SH-SY5Y (cell line): ENCODE results near the gene KCTD1.

Experiments
- GATA2 ChIP-seq: IDR thresholded peaks from 2 replicates; pipeline ENCODE4 v1.6.1; 2011; ENCODE audit warnings: mild to moderate bottlenecking, low read depth, low read length
- GATA3 ChIP-seq: IDR thresholded peaks from 2 replicates; pipeline ENCODE4 v1.6.1; 2011; ENCODE audit warnings: low read depth, mild to moderate bottlenecking, low read length, moderate library complexity

The KCTD1 gene

DNA sequence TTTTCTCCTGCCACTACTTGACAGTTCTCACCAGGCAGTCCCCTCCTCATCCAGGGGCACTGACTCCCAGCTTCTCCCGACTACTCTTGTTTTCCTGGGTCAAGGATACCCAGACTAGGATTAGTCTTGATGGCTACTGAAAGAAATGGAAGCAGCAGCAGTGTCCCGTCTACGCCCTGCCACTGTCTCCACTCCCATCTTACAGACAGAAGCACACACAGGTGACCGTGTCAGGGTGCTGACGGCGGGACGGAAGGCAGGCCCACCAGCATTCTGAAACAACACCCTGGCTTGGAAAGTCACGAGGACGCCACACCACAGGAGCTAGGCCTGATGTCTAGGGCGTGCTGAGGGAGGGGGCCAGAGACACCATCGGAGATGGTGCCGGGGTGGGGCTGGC lies 82.9 kb downstream of the KCTD1 start:
- TF ChIP-seq GATA2 (no peak), GATA3 (no peak)

DNA sequence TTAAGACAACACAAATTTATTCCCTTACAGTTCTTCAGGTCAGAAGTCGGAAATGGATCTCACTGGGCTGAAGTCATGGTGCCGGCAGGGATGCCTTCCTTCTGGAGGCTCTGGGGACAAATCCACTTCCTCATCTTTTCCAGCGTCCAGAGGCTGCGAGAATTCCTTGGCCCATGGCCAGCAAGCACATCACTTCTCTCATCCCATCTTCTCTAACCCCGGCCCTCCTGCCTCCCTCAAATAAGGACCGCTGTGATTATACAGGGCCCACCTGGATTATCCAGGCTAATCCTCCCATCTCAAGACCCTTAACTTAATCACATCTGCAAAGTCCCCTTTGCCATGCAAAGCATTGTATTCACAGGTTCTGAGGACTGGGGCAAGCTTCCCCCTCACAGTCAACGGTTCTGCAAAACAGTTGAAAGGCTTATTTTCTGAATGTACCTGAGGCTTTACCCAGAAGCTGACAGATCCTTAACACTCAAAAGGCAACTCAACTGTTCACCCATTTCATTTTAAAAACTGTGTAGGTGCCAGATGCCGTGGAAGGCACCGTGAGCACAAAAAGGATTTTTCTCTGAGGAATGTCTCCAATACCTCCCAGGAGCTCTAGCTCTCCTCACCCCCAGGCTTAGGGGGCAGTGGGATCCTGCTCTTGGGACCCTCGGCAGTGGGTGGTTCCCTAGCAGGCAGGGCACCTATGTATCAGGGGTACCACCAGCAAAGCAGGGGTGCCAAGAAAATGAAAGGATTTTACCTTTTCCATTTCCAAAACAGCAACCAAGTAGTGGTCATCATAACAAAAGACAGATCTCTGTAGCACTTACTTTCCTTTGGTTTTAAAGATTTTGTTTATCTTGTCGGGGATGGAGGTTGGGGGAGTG lies 84.0 kb downstream of the KCTD1 start:
- TF ChIP-seq GATA3 (no peak), GATA2 (no peak)

DNA sequence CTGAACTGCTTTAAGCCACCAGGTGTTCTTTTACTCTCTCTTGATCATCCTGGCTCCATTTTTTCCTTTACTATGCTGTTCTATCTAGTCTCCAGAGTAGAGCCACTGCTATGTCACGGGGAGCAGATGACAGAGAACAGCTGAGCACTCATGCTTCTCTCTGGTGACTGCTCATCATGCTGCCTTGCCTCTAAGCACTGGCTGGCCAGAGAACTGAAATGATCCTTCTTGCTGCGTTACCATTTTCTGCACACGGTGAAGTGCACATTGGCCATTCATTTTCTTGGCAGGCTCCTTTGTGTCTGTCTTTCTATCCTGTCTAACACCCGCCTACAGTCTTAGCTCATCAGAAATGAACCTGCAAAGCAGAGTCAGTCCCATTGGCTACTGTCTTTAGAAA lies 86.0 kb downstream of the KCTD1 start:
- TF ChIP-seq GATA2 (no peak), GATA3 (no peak)

DNA sequence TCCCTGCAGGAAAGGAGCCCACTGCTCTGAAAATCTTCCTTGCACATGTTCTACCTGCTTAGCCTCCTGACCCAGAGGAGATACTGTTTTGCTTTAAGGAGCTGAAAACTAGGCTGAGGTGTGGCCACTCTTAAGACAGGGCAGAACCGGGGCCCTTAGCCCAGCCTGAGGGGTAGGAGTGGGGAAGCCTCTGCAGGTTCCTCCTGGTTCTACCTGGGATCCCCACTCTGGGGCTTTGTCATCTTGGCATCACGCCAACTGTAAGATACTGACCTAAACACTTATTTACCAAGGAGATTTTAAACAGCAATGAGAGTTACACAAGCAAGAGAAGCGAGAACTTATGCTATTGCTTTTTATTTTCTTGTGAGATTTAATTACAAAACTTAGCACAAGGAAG lies 86.9 kb downstream of the KCTD1 start:
- TF ChIP-seq GATA2 = no peak

DNA sequence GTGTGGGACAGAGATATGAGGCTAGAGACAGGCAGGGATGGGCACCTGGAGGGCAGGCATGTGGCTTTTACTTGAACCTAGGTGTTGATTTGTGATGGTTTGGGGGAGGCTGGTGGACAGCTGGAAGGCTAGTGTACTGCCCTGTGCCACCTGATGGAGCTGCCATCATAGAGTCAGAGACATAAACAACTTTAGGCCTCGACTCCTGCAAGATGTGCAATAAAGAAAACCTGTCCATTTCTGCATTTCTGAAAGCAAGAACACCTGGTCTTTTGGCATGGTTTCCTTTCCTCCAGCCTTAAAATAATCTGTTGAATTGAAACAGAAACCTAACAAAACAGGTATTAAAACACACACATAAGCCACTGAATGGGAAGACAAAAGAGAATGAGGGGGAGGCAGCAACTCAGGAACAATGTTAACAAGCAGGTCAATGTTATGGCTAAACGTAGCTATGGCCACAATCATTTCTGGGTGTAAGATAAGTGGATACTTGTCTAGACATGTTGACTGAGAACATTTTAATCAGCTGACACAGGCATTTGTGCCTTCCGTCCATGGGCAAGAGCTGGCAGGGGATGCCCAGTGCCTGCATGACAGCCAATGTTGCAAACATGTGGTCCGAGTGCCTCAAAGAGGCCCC lies 87.8 kb downstream of the KCTD1 start:
- TF ChIP-seq GATA3 (no peak), GATA2 (no peak)

DNA sequence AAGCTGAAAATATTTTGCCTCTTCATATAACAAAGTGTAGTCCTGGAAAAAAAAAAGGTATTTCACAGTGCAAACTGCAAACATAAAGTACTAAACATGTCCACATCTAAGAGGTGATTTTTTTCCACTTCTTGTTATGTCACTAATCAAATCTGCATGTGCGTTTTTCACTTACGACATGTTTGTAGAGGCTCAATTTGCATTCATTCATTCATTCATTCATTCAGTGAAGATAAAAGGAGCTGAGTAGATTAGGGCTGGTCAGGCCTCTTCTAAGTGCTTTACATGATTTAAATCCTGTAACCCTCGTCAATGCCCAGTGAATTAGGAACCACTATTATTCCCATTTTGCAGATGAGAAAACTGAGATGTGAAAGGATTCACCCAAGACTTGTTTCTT lies 88.5 kb downstream of the KCTD1 start:
- no peak for TF ChIP-seq GATA3
- TF ChIP-seq GATA2 = no peak

DNA sequence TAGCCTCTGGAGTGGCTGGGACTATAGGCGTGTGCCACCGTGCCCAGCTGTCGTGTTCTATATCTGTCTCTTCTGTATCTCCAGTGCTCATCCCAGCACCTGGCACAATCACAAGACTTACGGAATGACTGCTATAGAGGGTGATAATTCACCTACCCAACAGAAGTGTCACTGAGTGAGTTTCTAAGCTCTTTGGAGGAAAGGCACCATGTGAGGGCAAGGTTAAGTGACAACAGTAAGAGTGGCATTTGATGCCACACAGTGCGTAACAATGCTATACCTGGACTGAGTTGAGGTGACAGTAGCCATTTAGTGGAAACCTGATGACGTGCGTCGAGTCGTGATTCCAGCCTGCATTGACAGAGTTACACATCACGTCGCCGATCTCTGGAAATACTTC lies 89.0 kb downstream of the KCTD1 start:
- TF ChIP-seq GATA2 (no peak), GATA3 (no peak)

DNA sequence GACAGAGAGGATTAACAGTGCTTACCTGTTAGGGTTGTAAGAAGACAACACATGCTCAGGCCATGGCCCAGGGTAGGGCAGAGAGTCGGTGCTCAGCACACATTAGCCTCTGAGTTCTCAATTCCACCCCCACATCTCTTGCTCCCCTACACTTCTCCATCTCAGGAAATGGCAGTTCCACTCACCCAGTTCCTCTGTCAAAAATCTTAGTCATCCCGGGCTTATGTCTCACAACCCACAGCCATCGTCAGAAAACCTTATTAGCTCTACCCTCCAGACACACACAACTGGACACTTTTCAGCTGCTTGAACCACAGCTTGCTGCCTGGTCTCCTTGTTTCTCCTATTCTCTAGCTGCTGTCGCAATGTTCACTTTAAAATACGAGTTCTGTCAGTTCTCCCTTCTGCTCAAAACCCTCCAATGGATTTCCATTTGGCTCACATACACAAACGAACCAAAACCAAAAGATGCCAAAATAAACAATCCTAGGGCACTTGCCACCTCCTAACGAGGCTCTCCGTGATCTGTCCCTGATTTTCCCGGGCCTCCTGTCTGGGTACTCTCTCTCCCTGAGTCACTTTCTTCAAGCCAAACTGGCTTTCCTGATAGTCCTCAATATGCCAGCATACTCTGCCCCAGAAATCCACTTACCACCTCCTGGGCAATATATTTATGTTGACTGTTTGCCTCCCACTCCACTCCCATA lies 89.7 kb downstream of the KCTD1 start:
- TF ChIP-seq GATA3 = no peak
- no peak for TF ChIP-seq GATA2

DNA sequence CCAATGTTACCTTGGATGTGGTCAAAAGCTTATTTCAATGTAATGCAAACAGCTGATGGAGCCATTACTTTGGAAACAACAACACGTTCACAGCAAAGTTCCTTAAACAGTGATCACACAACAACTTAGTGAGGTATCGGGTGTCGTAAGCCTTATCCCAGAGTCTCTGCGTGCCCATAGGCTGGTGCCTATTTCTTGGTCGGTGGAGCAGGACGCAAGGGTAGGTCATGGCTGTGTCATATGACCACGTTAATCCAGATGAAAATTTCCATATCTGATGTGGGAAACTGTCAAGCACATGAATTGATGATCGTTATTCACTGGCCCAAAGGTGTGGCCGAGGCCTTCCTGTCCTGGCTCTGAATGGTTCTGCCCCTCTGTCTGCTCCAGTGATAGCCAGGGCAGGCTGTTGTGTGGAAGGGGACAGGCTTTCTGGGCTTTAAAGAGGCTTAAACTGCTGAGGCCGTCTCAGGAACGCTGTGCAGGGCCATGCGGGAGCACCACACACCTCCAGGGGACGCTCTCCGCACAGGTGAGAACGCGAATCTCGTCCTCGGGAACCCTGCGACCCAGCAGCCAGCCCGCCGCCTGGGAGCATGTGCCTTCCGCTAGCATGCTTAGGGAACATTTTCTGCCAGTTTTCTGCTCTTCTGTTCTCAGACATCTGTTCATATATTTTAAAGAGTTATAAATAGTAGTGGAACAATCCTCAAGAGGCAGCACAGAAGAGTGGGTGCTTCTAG lies 90.6 kb downstream of the KCTD1 start:
- TF ChIP-seq GATA3 = no peak
- TF ChIP-seq GATA2 = no peak

DNA sequence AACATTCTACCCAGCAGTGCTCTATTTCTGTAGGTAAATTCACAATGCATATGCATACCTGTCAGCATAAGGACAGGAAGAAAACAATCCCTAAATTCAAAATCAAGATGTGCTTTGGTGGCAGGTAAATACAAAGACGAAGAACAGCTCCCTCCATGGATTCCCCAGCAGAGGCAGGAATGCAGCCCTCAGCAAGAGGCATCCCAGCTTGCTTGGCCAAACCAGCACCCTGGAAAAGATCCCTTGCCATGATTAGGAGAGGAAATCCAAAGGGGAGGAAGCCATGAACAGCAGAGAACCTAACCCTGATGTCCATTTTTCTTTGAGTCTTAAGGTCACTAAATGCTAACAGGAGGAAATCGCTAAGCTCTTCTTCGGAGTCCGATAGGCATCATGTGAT lies 91.2 kb downstream of the KCTD1 start:
- TF ChIP-seq GATA3 = no peak
- TF ChIP-seq GATA2 = peak; percentile 60

DNA sequence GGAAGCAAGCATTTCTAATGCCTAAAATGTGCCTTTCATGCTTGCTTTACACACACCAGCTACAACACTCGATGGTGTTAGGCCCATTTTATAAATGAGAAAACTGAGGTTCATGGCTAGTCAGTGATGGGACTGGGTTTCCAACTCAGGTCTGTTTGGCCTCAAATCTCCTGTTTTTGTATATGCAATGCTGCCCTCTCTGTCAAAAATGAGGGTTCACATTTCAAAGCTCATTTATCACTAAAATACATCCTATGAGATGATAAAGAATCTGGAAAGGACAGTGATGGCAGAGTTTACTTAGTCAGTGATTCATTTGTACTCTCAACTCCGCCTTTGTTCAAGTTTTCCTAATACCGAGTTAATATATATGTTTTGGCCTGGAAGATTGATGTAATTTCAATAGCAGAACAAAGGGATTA lies 92.3 kb downstream of the KCTD1 start:
- TF ChIP-seq GATA2 = no peak
- TF ChIP-seq GATA3 = no peak

DNA sequence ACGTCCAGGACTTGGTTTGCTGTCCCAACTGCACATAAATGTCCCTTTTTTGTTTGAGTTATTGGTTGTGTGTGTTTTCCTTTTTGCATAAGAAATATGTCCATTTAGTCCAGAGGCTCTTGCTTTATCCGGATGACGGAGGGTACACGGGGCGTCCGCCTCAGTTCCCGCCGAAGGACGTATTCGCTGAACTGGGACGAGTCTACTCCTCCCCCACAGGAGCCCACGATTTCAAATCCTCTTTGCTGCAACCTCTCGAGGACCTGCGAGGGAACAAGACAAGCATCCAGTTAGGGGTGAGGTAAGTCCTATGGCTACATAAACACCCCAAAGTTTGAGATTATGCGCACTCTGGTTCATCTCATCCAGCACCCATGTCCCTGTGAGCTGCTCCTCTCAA lies 92.7 kb downstream of the KCTD1 start:
- TF ChIP-seq GATA3 (no peak), GATA2 (no peak)

DNA sequence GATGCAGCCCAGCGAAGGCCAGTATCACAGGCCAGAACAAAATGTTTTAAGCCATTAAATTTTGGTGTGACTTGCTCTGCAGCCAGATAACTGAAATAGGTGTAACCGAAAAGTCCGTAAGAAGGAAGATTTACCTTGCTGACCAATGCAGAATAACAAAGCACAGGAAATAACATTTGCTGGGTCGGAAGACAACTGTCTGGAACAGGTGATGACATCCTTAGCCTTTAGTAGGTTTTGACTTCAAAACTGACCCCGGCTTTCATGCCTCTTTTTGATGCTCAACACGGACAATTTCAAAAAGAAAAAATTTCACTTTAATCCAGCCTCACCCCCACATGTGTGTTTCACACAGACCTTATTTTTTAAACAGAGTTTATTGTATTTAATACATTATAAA lies 93.7 kb downstream of the KCTD1 start:
- no peak for TF ChIP-seq GATA3
- no peak for TF ChIP-seq GATA2

DNA sequence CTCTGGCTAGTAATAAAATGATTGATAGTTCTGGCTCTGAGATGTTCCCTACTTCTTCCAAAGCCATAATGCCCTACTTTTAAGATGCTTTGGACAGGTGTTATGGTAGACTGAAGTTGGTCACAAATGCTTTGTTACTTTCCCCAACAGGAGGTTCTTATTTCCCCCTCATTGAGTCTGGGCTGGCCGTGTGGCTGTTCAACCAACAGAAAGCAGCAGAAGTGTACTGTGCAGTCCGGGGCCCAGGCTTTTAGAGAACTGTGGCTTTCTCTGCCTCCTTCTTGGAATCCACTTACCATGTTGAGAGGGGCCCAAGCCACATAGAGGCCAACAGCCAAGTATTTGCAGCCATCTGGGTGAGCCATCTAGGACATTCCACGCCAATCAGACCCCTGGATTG lies 94.2 kb downstream of the KCTD1 start:
- no peak for TF ChIP-seq GATA2
- no peak for TF ChIP-seq GATA3
